Stomach (tissue), 4 donors: Measurements from ENCODE around the gene TTC14.

Source experiments
- EP300 ChIP-seq: sonication (generic); formaldehyde crosslinking; IDR thresholded peaks from one replicate; pipeline ENCODE4 v1.6.1; 2017; ENCODE audit warnings: antibody characterized with exemption
- POLR2A ChIP-seq, 4 donors: fragments of 450-650 bp; IDR thresholded peaks; one replicate each; pipeline ENCODE4 v1.6.1; 2016; ENCODE audit warnings: antibody characterized with exemption in 4 of 4, control low read depth in 2 of 4, mild to moderate bottlenecking in 1 of 4, moderate library complexity in 1 of 4
- TF ChIP-seq, protein P1 (sequence below), 7 experiments: fragments of 450-650 bp in 4 of 7; fragments of 200-600 bp in 3 of 7; sonication (generic) in 3 of 7; IDR thresholded peaks; one replicate each; pipeline ENCODE4 v1.5.1; 2016 to 2019; ENCODE audit warnings: antibody characterized with exemption in 7 of 7, control low read depth in 2 of 7, mild to moderate bottlenecking in 1 of 7

DNA sequence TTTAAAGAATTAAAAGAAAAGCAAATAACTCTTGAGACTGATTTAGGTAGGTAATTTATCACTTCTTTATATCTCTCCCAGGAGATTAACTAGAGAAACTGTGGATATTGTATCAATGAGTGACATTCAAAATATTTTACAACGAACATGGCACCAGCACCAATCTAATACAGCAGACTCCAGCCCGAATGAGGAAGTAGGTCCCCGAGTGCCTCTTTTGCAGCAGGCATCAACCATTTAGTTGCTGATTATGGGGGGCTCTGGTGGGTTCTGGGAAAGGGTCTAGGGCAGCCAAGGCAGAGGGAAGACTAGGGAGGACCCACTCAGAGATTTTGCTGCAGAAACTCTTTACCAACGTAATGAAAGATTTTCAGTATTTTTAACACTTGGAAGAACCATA, 31.7 kb upstream of the TTC14 start:
- TF ChIP-seq EP300, result no peak
- TF ChIP-seq, protein P1, sequence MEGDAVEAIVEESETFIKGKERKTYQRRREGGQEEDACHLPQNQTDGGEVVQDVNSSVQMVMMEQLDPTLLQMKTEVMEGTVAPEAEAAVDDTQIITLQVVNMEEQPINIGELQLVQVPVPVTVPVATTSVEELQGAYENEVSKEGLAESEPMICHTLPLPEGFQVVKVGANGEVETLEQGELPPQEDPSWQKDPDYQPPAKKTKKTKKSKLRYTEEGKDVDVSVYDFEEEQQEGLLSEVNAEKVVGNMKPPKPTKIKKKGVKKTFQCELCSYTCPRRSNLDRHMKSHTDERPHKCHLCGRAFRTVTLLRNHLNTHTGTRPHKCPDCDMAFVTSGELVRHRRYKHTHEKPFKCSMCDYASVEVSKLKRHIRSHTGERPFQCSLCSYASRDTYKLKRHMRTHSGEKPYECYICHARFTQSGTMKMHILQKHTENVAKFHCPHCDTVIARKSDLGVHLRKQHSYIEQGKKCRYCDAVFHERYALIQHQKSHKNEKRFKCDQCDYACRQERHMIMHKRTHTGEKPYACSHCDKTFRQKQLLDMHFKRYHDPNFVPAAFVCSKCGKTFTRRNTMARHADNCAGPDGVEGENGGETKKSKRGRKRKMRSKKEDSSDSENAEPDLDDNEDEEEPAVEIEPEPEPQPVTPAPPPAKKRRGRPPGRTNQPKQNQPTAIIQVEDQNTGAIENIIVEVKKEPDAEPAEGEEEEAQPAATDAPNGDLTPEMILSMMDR (IDR thresholded peaks at IDR 0.05), result no peak
- no peak for TF ChIP-seq POLR2A (IDR thresholded peaks at IDR 0.05)
